OCI-LY3 (cell line): ENCODE data around the gene HIBCH.

ENCODE experiments used
- H2AFZ ChIP-seq: fragments of 200-600, 300-600 bp; shearing (Covaris generic); 2 replicates; pipeline ENCODE4 v1.6.0; 2014; ENCODE audit warnings: antibody characterized with exemption, low read depth, low read length
- H3K27ac ChIP-seq: fragments of 200-600, 300-600 bp; sonication (generic); 2 replicates; pipeline ENCODE4 v1.5.1; 2014; ENCODE audit warnings: mild to moderate bottlenecking, low read length, moderate library complexity, mixed read lengths
- H3K27me3 ChIP-seq: fragments of 200-600, 300-600 bp; sonication (generic); 2 replicates; pipeline ENCODE4 v1.6.1; 2014; ENCODE audit warnings: low read depth, low read length, mixed read lengths
- H3K36me3 ChIP-seq: fragments of 200-600, 300-600 bp; sonication (generic); replicated peaks from 2 replicates; pipeline ENCODE3; 2014; ENCODE audit warnings: low read depth, low read length, mixed read lengths
- H3K4me1 ChIP-seq: fragments of 300-600, 200-600 bp; sonication (generic); 2 replicates; pipeline ENCODE4 v1.6.1; 2014; ENCODE audit warnings: low read length, mixed read lengths
- H3K4me2 ChIP-seq: fragments of 200-600, 300-600 bp; sonication (generic); 2 replicates; pipeline ENCODE4 v1.6.1; 2014; ENCODE audit warnings: low read length, mixed read lengths
- H3K4me3 ChIP-seq: fragments of 300-600, 200-600 bp; sonication (generic); 2 replicates; pipeline ENCODE4 v1.5.1; 2014; ENCODE audit warnings: antibody characterized with exemption, mild to moderate bottlenecking, low read length, moderate library complexity
- H3K79me2 ChIP-seq: fragments of 300-600, 200-600 bp; shearing (Covaris generic); 2 replicates; pipeline ENCODE4 v1.6.1; 2014; ENCODE audit warnings: mild to moderate bottlenecking, low read length, mixed read lengths
- H3K9ac ChIP-seq: fragments of 300-600, 200-600 bp; shearing (Covaris generic); 2 replicates; pipeline ENCODE4 v1.6.0; 2014; ENCODE audit warnings: mild to moderate bottlenecking, low read length, moderate library complexity
- H3K9me3 ChIP-seq: fragments of 200-600, 300-600 bp; shearing (Covaris generic); 2 replicates; pipeline ENCODE4 v1.6.1; 2014; ENCODE audit warnings: low read length, mixed read lengths; ENCODE audit not compliant: insufficient read depth
- H4K20me1 ChIP-seq: fragments of 200-600, 300-600 bp; sonication (generic); 2 replicates; pipeline ENCODE4 v1.6.1; 2016; ENCODE audit warnings: low read length, mixed read lengths; ENCODE audit not compliant: insufficient read depth
- CTCF ChIP-seq: fragments of 200-600, 300-600 bp; sonication (generic); IDR thresholded peaks from 2 replicates; pipeline ENCODE4 v1.5.1; 2014; ENCODE audit warnings: antibody characterized with exemption, low read length, low read depth
- EZH2phosphoT487 ChIP-seq: fragments of 200-600 bp; shearing (Covaris generic); IDR thresholded peaks from 2 replicates; pipeline ENCODE4 v1.6.1; 2018; ENCODE audit warnings: antibody characterized with exemption, mixed run types, low read depth

The HIBCH gene

GRCh38 chr2:190350371-190350770 is 30.7 kb upstream of the HIBCH start:
- Histone ChIP-seq H3K9ac (no peak overlapping the region), H3K27me3 (no peaks in the 10 kb centered on the region), H3K4me1 (no peaks in the 10 kb centered on the region), H3K36me3 (no peaks in the 10 kb centered on the region), H3K4me2 (no peak overlapping the region), H2AFZ (no peak overlapping the region), H3K27ac (no peak overlapping the region), H3K9me3 (no peaks in the 10 kb centered on the region), H3K79me2 (no peaks in the 10 kb centered on the region), H3K4me3 (no peak overlapping the region), H4K20me1 (no peaks in the 10 kb centered on the region)
- TF ChIP-seq CTCF (no peak), EZH2phosphoT487 (no peak)

GRCh38 chr2:190344276-190344827 is 24.7 kb upstream of the HIBCH start:
- Histone ChIP-seq H2AFZ (peak overlapping the region; percentile 87), H3K27ac (no peak overlapping the region), H4K20me1 (no peaks in the 10 kb centered on the region), H3K9me3 (no peaks in the 10 kb centered on the region), H3K4me2 (peak overlapping the region; percentile 78), H3K79me2 (no peaks in the 10 kb centered on the region), H3K27me3 (no peaks in the 10 kb centered on the region), H3K4me1 (peaks cover 11% of the 10 kb centered on the region; the same call in 1 of the 2 replicates), H3K9ac (peak overlapping the region; percentile 55), H3K4me3 (peak overlapping the region; percentile 83), H3K36me3 (no peaks in the 10 kb centered on the region)
- TF ChIP-seq CTCF (peak; percentile 51), EZH2phosphoT487 (no peak)

GRCh38 chr2:190343536-190344275 is 24.1 kb upstream of the HIBCH start, which contains the start of gene INPP1:
Gene INPP1 (plus strand): TSS chr2:190343589. CDS start chr2:190360103, 16,514 bp downstream.
- peak within 1 kb of the TSS; percentile 83 for H3K4me3 ChIP-seq
- no peaks in the 10 kb centered on the region for H3K79me2 ChIP-seq
- peak within 1 kb of the TSS; percentile 55 for H3K9ac ChIP-seq
- no peak within 1 kb of the TSS for H3K27ac ChIP-seq
- TF ChIP-seq CTCF (no peak), EZH2phosphoT487 (no peak)
- no peaks in the 10 kb centered on the region for H3K9me3 ChIP-seq
- peak within 1 kb of the TSS; percentile 92 for H2AFZ ChIP-seq
- H3K27me3 ChIP-seq: no peaks in the 10 kb centered on the region
- peaks cover 11% of the 10 kb centered on the region; the same call in 1 of the 2 replicates for H3K4me1 ChIP-seq
- H3K36me3 ChIP-seq: no peaks in the 10 kb centered on the region
- peak within 1 kb of the TSS; percentile 78 for H3K4me2 ChIP-seq
- no peaks in the 10 kb centered on the region for H4K20me1 ChIP-seq

- no peaks in the 10 kb centered on the region for H4K20me1 ChIP-seq
- peak overlapping the region; percentile 83 for H3K4me3 ChIP-seq
- H2AFZ ChIP-seq: peak overlapping the region; percentile 92
- no peak for TF ChIP-seq EZH2phosphoT487
- no peak for TF ChIP-seq CTCF
- no peak overlapping the region for H3K27ac ChIP-seq
- peaks cover 11% of the 10 kb centered on the region; the same call in 1 of the 2 replicates for H3K4me1 ChIP-seq
- H3K9me3 ChIP-seq: no peaks in the 10 kb centered on the region
- no peaks in the 10 kb centered on the region for H3K79me2 ChIP-seq
- H3K4me2 ChIP-seq: peak overlapping the region; percentile 78
- no peaks in the 10 kb centered on the region for H3K27me3 ChIP-seq
- H3K36me3 ChIP-seq: no peaks in the 10 kb centered on the region
- peak overlapping the region; percentile 55 for H3K9ac ChIP-seq
Measured at GRCh38 chr2:190343089-190343535, 23.5 kb upstream of the HIBCH start.
